ENCODE results near the gene RAD51B.
A peak's percentile ranks its signal among the peaks of the same experiment; 100 is the strongest.
"Not testable (repeated sequence)": the region's sequence is repeated elsewhere in the genome, so short reads cannot be mapped to it uniquely, and the experiment has no call there.

The RAD51B gene

GRCh38 chr14:68257969-68258368 lies 438.4 kb downstream of the RAD51B start:
- DNase-seq (ENCODE audit: low read depth): no peak
- no peak for TF ChIP-seq CTCF (conservative IDR thresholded peaks at IDR 0.05; ENCODE audit: control insufficient read depth, insufficient read depth, low read depth, low read length)

DNA sequence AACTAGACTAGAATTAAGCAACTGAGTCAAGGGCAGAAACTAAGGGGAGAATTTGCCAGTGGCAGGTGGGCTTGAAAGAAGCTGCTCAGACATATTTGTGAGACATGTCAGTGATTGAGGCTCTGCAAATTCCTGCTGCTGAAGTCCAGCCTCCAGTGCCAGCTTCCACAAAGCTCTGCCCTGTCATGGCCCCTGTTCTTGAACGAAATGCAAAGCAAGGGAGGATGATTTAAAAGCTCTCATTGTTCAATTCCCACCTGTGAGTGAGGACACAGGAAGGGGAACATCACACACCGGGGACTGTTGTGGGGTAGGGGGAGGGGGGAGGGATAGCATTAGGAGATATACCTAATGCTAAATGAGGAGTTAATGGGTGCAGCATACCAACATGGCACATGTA lies 439.4 kb downstream of the RAD51B start:
- not testable (repeated sequence) for H3K4me3 ChIP-seq (ENCODE audit: control insufficient read depth, low read depth, low read length); DNase-seq (ENCODE audit: low read depth)

More at GRCh38 chr14:68257969-68258368, 438.4 kb downstream of the RAD51B start:
- no peak overlapping the region for H3K4me3 ChIP-seq (ENCODE audit: control insufficient read depth, low read depth, low read length)

- DNase-seq (ENCODE audit: low read depth): no peak
- no peak for TF ChIP-seq CTCF (conservative IDR thresholded peaks at IDR 0.05; ENCODE audit: control insufficient read depth, insufficient read depth, low read depth, low read length)
These were observed 440.5 kb downstream of the RAD51B start for GRCh38 chr14:68260121-68260520.

DNA sequence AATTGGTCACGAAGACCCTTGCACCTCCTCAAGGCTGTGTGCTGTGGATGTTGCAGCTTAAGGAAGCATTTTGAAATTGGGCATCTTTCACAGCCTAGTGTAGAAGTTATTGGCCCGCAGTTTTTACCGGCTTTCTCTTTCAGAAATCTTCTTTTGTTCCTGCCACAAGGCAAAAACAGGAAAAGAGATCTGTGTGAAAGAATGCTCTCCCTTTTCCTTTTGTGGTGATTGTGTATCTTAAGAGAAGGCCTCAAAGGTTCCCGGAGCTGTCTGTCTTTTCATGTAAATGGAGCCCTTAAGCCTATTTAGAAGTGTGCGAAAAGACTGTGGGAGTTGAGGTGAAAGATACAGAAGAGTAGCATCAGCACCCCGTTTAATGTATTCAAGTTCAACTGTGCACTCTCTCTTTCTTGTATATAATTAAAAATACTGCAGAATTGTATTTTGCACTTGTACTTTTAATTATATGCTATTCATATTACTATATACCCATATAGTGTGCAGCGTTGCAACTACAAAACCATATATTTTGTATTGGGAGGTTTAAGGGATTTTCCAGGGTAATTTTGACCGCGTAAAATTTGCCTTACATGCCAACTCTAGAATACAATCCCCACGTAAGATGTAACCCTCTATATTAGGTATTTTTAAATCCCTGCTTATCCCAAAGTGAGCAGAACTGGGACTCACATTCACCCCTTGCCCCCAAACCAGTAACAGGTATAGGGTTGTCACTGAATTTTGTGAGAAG lies 441.7 kb downstream of the RAD51B start:
- DNase-seq (ENCODE audit: low read depth): no peak
- TF ChIP-seq CTCF (conservative IDR thresholded peaks at IDR 0.05; ENCODE audit: control insufficient read depth, insufficient read depth, low read depth, low read length): no peak
- no peak overlapping the region for H3K4me3 ChIP-seq (ENCODE audit: control insufficient read depth, low read depth, low read length)

More at GRCh38 chr14:68260121-68260520, 440.5 kb downstream of the RAD51B start:
- no peak overlapping the region for H3K4me3 ChIP-seq (ENCODE audit: control insufficient read depth, low read depth, low read length)

DNA sequence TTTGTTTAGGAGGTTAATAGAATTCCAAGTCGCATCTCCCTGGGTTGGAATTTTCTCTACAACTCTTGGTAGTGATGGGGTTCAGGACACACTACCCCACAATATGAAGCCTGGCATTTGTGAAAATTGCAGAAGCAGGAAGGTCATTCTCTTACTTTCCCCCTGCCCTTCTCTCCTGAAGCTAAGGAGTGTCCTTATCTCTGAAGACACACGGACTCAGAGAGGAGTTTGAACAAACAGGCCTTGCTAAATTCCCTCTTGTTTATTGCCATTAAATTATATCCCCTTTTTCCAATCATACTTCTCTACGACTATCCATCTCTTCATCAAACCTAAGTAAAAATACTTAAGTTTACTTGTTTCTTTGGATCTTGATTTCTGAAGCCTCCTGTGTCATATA lies 443.0 kb downstream of the RAD51B start:
- H3K4me3 ChIP-seq (ENCODE audit: control insufficient read depth, low read depth, low read length): no peak overlapping the region
- TF ChIP-seq CTCF (conservative IDR thresholded peaks at IDR 0.05; ENCODE audit: control insufficient read depth, insufficient read depth, low read depth, low read length): no peak
- DNase-seq (ENCODE audit: low read depth): no peak

DNA sequence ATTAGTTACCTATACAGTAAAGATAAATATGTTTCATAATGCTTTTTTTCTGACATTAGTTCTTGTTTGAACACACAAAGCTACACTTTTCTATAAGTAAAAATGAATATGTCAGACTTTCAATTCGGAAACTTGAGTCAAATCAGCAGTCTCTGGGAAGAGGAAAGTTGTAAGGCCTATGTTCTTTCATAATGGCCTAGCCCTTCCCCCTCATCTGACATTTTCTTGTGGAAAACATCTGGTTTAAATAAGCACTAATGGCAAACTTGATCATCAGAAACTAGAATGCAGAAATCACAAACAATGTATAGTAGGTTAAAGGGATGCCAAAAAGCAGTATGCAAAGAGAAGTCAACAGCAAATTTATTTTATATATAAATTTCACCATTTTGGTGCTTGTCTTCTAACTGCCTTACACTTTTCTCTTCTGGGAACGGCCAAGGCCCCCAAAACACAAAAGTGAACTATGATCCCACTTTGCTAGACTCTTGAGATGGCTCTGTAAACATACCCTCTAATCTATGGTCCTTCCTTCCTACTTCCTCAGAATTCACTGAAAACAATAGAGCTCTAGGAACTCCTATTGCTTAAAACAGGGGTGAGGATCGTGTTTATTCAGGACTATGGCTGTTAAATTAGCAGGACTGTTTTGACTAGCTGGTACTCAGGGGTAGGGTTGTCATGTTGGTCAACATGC lies 444.1 kb downstream of the RAD51B start:
- H3K4me3 ChIP-seq (ENCODE audit: control insufficient read depth, low read depth, low read length): no peak overlapping the region
- DNase-seq (ENCODE audit: low read depth): peak; percentile 67
- no peak for TF ChIP-seq CTCF (conservative IDR thresholded peaks at IDR 0.05; ENCODE audit: control insufficient read depth, insufficient read depth, low read depth, low read length)

GRCh38 chr14:68264260-68264569 lies 444.6 kb downstream of the RAD51B start:
- no peak overlapping the region for H3K4me3 ChIP-seq (ENCODE audit: control insufficient read depth, low read depth, low read length)
- DNase-seq (ENCODE audit: low read depth): no peak
- no peak for TF ChIP-seq CTCF (conservative IDR thresholded peaks at IDR 0.05; ENCODE audit: control insufficient read depth, insufficient read depth, low read depth, low read length)

All from fibroblast of mammary gland (primary cell).